ENCODE results near the gene C16orf89.

DNA sequence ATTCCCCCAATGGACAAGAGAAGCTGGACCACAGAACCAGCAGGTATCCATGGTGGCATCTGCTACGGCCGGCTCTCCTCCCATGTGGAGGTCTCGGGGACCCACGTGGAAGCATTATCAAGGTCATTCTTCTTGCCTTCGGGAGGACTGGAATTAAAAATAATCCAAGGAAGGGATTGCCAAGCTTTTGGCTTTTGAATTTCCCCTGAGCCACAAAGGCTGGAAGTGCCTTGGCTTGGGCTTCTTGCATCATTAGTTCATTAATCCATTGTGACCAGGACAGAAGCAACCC lies 48.1 kb downstream of the C16orf89 start:
- TF ChIP-seq, protein P1, sequence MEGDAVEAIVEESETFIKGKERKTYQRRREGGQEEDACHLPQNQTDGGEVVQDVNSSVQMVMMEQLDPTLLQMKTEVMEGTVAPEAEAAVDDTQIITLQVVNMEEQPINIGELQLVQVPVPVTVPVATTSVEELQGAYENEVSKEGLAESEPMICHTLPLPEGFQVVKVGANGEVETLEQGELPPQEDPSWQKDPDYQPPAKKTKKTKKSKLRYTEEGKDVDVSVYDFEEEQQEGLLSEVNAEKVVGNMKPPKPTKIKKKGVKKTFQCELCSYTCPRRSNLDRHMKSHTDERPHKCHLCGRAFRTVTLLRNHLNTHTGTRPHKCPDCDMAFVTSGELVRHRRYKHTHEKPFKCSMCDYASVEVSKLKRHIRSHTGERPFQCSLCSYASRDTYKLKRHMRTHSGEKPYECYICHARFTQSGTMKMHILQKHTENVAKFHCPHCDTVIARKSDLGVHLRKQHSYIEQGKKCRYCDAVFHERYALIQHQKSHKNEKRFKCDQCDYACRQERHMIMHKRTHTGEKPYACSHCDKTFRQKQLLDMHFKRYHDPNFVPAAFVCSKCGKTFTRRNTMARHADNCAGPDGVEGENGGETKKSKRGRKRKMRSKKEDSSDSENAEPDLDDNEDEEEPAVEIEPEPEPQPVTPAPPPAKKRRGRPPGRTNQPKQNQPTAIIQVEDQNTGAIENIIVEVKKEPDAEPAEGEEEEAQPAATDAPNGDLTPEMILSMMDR (conservative IDR thresholded peaks at IDR 0.05), result no peak
- no peak for TF ChIP-seq EZH2 (IDR thresholded peaks at IDR 0.05; ENCODE audit: low read depth)

Measured in PC-9 (cell line).